HG03354 (cell line): ENCODE results near the gene CBLB.

ENCODE experiments used
- ATAC-seq: cut with Tn5 transposase; IDR thresholded peaks from one replicate; pipeline ENCODE4 v1.9.1; 2021; ENCODE audit warnings: mild to moderate bottlenecking; ENCODE audit not compliant: unreplicated experiment, poor library complexity, severe bottlenecking

Gene CBLB

GRCh38 chr3:105608623-105609022 is 260.2 kb downstream of the CBLB start:
- no peak for ATAC-seq

GRCh38 chr3:105606016-105606415 is 262.8 kb downstream of the CBLB start:
- no peak for ATAC-seq
